Tibial nerve (tissue), 4 donors: ENCODE data around the gene NDST1. TPM values are rescaled to one million over a fixed set of nuclear protein-coding genes. Genes with fewer than 3 reads are reported as not detected.

ENCODE experiments used
- DNase-seq, 2 donors: peaks; one replicate each; pipeline ENCODE4 v3.0.0-alpha.2; 2019; ENCODE audit warnings: low spot score in 2 of 2
- H3K27ac ChIP-seq, 4 donors: fragments of 200-600 bp; sonication (generic) in 3 of 4; one replicate each; pipeline ENCODE4 v1.5.1; 2017 to 2019; ENCODE audit warnings: mild to moderate bottlenecking in 1 of 4
- H3K27me3 ChIP-seq, 2 donors: fragments of 200-600 bp; sonication (generic) in 1 of 2; one replicate each; pipeline versions ENCODE4 v1.5.1 to v1.6.0; 2017 to 2019
- H3K36me3 ChIP-seq, 3 donors: fragments of 200-600 bp; sonication (generic); one replicate each; pipeline ENCODE4 v1.5.1; 2018 to 2019
- H3K4me1 ChIP-seq, 4 donors: fragments of 200-600 bp; sonication (generic) in 3 of 4; one replicate each; pipeline ENCODE4 v1.5.1; 2017 to 2019
- H3K4me3 ChIP-seq, 4 donors: fragments of 200-600 bp; sonication (generic) in 3 of 4; one replicate each; pipeline ENCODE4 v1.5.1; 2017 to 2019; ENCODE audit warnings: mild to moderate bottlenecking in 1 of 4, moderate library complexity in 1 of 4
- H3K9me3 ChIP-seq, 4 donors: fragments of 200-600 bp; sonication (generic) in 3 of 4; one replicate each; pipeline ENCODE4 v1.5.1; 2017 to 2019
- EP300 ChIP-seq, 2 donors: sonication (generic); formaldehyde crosslinking; IDR thresholded peaks; one replicate each; pipeline ENCODE4 v1.6.1; 2017; ENCODE audit warnings: antibody characterized with exemption in 2 of 2, mild to moderate bottlenecking in 1 of 2
- POLR2A ChIP-seq, 2 donors: fragments of 450-650 bp; IDR thresholded peaks; one replicate each; pipeline ENCODE4 v1.6.1; 2017; ENCODE audit warnings: antibody characterized with exemption in 2 of 2, mild to moderate bottlenecking in 2 of 2, moderate library complexity in 2 of 2
- WGBS, 2 donors: methylation state at CpG; one replicate each; pipeline ENCODE4 v1.1.5; 2018; 5-methylcytosine and 5-hydroxymethylcytosine counted together
- total RNA-seq, 4 donors: library from RNA; depleted of rRNA; stranded (reverse); fragments of >200 nt; gene quantifications; one replicate each; pipeline ENCODE4 v1.1.0, GENCODE V29; 2016
- TF ChIP-seq, protein P1 (sequence below), 5 experiments: fragments of 200-600 bp in 3 of 5; fragments of 450-650 bp in 2 of 5; sonication (generic) in 3 of 5; IDR thresholded peaks; one replicate each; pipeline ENCODE4 v1.5.1; 2016 to 2019; ENCODE audit warnings: antibody characterized with exemption in 5 of 5, mild to moderate bottlenecking in 3 of 5, moderate library complexity in 2 of 5

NDST1 gene
- total RNA-seq, 4 donors from 2014 or later = 53.2 to 137 (median 104) TPM

DNA sequence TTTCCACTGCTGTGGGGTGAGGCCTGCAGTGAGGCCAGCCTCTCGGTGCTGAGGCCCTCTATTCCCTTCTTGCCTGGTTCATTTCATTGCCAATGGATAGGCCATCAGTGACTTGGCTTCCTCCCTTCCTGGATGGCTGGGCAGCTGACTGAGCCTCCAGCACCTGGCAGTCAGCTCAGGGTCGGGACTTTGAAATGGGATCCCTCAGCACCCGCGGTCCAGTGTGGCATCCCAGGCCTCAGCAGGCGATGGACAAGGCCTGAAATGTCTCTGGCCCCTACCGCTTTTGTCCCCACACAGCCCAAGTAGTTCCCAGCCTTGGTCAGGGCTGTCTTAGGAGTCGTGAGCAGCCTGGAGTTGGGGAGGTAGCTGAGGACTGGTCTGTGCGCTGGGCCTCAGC is 17.2 kb downstream of the NDST1 start:
- Histone ChIP-seq H3K4me1 (peaks cover 0 to 90% (median 36%) of the 10 kb centered on the region in 4 donors), H3K9me3 (no peaks in the 10 kb centered on the region), H3K4me3 (no peak overlapping the region), H3K36me3 (peaks cover 2 to 33% (median 5%) of the 10 kb centered on the region in 3 donors), H3K27ac (peak overlapping the region in 3 of 4 donors; percentile 73 to 91 (median 87)), H3K27me3 (no peaks in the 10 kb centered on the region)
- no peak for TF ChIP-seq EP300 (IDR thresholded peaks at IDR 0.05)
- TF ChIP-seq, protein P1, sequence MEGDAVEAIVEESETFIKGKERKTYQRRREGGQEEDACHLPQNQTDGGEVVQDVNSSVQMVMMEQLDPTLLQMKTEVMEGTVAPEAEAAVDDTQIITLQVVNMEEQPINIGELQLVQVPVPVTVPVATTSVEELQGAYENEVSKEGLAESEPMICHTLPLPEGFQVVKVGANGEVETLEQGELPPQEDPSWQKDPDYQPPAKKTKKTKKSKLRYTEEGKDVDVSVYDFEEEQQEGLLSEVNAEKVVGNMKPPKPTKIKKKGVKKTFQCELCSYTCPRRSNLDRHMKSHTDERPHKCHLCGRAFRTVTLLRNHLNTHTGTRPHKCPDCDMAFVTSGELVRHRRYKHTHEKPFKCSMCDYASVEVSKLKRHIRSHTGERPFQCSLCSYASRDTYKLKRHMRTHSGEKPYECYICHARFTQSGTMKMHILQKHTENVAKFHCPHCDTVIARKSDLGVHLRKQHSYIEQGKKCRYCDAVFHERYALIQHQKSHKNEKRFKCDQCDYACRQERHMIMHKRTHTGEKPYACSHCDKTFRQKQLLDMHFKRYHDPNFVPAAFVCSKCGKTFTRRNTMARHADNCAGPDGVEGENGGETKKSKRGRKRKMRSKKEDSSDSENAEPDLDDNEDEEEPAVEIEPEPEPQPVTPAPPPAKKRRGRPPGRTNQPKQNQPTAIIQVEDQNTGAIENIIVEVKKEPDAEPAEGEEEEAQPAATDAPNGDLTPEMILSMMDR (IDR thresholded peaks at IDR 0.05) = no peak
- TF ChIP-seq POLR2A (IDR thresholded peaks at IDR 0.05) = no peak
- DNase-seq = no peak
- 53 to 72% methylated on average over 5 to 8 of the region's 8 CpGs for WGBS, 2 donors

DNA sequence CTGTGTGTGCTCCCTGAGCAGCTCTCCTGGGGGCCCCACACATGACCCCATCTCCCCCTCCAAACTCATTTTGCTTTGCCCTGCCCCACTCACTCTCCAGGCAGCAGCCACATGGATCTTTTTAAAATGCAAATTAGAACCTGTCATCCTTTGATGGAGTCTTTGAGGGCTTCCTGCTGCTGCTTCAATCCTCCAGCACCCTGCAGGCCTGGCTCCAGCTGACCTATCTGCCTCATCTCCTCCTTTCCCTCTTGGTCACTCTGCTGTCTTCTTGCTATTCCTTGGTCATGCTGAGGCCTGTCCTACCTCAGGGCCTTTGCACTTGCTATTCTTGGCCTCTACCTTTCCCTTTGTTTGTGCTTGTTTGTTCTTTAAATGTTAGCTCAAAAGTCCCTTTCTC is 17.9 kb downstream of the NDST1 start:
- Histone ChIP-seq H3K4me1 (peaks cover 0 to 90% (median 34%) of the 10 kb centered on the region in 4 donors), H3K27ac (peak overlapping the region in 3 of 4 donors; percentile 73 to 91 (median 87)), H3K27me3 (no peaks in the 10 kb centered on the region), H3K36me3 (peaks cover 2 to 32% (median 5%) of the 10 kb centered on the region in 3 donors), H3K9me3 (no peaks in the 10 kb centered on the region), H3K4me3 (no peak overlapping the region)
- TF ChIP-seq POLR2A (IDR thresholded peaks at IDR 0.05) = no peak
- no peak for TF ChIP-seq EP300 (IDR thresholded peaks at IDR 0.05)
- TF ChIP-seq, protein P1 (IDR thresholded peaks at IDR 0.05) = no peak
- no peak for DNase-seq

DNA sequence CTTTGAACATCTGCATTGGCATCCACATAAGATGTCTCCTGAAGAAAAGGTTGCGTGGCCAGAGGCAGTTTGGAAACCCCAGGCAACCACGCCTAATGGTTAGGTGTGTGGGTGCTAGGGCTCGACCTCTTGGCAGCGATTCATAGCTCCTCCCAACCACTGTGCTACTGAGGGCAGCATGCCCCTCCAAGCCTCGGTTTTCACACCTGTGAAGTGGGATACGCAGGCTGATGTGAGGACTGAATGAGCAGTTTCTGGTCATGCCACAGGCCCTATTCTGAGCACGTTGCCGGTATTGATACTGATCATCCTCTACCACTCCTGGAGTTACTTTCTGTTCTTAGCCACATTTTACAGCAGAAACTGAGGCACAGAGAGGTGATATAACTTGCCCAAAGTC is 19.1 kb downstream of the NDST1 start:
- 71 to 75% methylated on average over 7 to 8 of the region's 8 CpGs for WGBS, 2 donors
- Histone ChIP-seq H3K9me3 (no peaks in the 10 kb centered on the region), H3K27ac (peak overlapping the region in 2 of 4 donors; percentile 31 to 87), H3K4me3 (no peak overlapping the region), H3K27me3 (no peaks in the 10 kb centered on the region), H3K36me3 (peaks cover 2 to 26% (median 5%) of the 10 kb centered on the region in 3 donors), H3K4me1 (peaks cover 0 to 90% (median 28%) of the 10 kb centered on the region in 4 donors)
- DNase-seq = no peak
- TF ChIP-seq, protein P1 (IDR thresholded peaks at IDR 0.05) = no peak
- TF ChIP-seq EP300 (IDR thresholded peaks at IDR 0.05) = no peak
- TF ChIP-seq POLR2A (IDR thresholded peaks at IDR 0.05) = no peak

DNA sequence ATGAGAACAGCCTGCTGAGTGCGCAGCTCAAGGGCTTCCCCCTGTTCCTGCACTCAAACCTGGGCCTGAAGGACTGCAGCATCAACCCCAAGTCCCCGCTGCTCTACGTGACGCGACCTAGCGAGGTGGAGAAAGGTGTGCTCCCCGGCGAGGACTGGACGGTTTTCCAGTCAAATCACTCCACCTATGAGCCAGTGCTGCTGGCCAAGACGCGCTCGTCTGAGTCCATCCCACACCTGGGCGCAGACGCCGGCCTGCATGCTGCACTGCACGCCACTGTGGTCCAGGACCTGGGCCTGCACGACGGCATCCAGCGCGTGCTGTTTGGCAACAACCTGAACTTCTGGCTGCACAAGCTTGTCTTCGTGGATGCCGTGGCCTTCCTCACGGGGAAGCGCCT is 19.9 kb downstream of the NDST1 start:
- 93 to 94% methylated on average over 12 to 24 of the region's 24 CpGs for WGBS, 2 donors
- H3K9me3 ChIP-seq = no peaks in the 10 kb centered on the region
- no peak for DNase-seq
- TF ChIP-seq EP300 (IDR thresholded peaks at IDR 0.05) (no peak), POLR2A (IDR thresholded peaks at IDR 0.05) (no peak)
- TF ChIP-seq, protein P1 (IDR thresholded peaks at IDR 0.05) = no peak
- peaks cover 2 to 32% (median 5%) of the 10 kb centered on the region in 3 donors for H3K36me3 ChIP-seq
- H3K4me1 ChIP-seq = peaks cover 0 to 90% (median 23%) of the 10 kb centered on the region in 4 donors
- no peaks in the 10 kb centered on the region for H3K27me3 ChIP-seq
- no peak overlapping the region for H3K4me3 ChIP-seq
- H3K27ac ChIP-seq = peak overlapping the region in 1 of 4 donors; percentile 87

DNA sequence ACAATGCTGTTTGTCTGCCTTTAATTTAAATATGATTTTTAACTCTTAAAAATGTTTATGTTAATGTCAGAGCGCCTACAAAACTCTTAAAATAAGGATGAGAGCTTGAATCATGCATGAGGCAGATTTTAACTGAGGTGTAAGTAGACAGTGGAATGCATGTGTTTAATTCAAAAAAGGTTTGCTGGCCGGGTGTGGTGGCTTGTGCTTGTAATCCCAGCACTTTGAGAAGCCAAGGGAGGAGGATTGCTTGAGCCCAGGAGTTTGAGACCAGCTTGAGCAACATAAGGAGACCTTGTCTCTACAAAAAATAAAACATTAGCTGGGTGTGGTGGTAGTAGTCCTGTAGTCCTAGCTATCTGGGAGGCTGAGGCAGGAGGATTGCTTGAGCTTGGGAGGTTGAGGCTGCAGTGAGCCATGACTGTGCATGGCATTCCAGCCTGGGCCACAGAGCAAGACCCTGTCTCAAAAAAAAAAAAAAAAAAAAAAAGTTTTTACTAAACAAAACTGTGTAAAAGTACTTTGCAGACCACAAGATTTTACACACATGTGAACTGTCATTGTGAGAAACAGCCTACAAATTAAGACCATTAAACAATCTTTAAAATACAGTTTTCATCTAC is 21.1 kb downstream of the NDST1 start:
- H3K27me3 ChIP-seq = no peaks in the 10 kb centered on the region
- DNase-seq = no peak

More for the DNA sequence above, 21.1 kb downstream of the NDST1 start:
- H3K9me3 ChIP-seq = no peaks in the 10 kb centered on the region
- no peak overlapping the region for H3K4me3 ChIP-seq
- WGBS, 2 donors = 68 to 78% methylated on average over 2 of the region's 2 CpGs
- peaks cover 2 to 45% (median 5%) of the 10 kb centered on the region in 3 donors for H3K36me3 ChIP-seq
- H3K27ac ChIP-seq = peak overlapping the region in 3 of 4 donors; percentile 23 to 71 (median 63)
- TF ChIP-seq, protein P1 (IDR thresholded peaks at IDR 0.05) = no peak
- TF ChIP-seq POLR2A (IDR thresholded peaks at IDR 0.05) (no peak), EP300 (IDR thresholded peaks at IDR 0.05) (no peak)
- H3K4me1 ChIP-seq = peaks cover 0 to 90% (median 14%) of the 10 kb centered on the region in 4 donors
